ENCODE measurements around the gene GRXCR2.
"Not testable (repeated sequence)": the region's sequence is repeated elsewhere in the genome, so short reads cannot be mapped to it uniquely, and the experiment has no call there.

Gene GRXCR2

GRCh38 chr5:145872486-145872885 is 328 bp downstream of the GRXCR2 start:
- no peak for DNase-seq

- no peak for DNase-seq
Observed at GRCh38 chr5:145869753-145870152, 3.1 kb downstream of the GRXCR2 start.

- DNase-seq: no peak
Observed at GRCh38 chr5:145867806-145868205, 5.0 kb downstream of the GRXCR2 start.

- not testable (repeated sequence) for DNase-seq
Observed at GRCh38 chr5:145864432-145864831, 8.4 kb downstream of the GRXCR2 start.

GRCh38 chr5:145863003-145863402 is 9.8 kb downstream of the GRXCR2 start:
- no peak for DNase-seq

- no peak for DNase-seq
Observed at GRCh38 chr5:145859897-145860296, 12.9 kb downstream of the GRXCR2 start.

- DNase-seq: no peak
Observed at GRCh38 chr5:145859453-145859852, 13.4 kb downstream of the GRXCR2 start.

- DNase-seq: no peak
Observed at GRCh38 chr5:145858959-145859358, 13.9 kb downstream of the GRXCR2 start.

GRCh38 chr5:145856285-145856818 is 16.5 kb downstream of the GRXCR2 start:
- DNase-seq: no peak

GRCh38 chr5:145855763-145856267 is 17.0 kb downstream of the GRXCR2 start:
- no peak for DNase-seq

- no peak for DNase-seq
Observed at GRCh38 chr5:145854651-145855258, 18.1 kb downstream of the GRXCR2 start.

- no peak for DNase-seq
Observed at GRCh38 chr5:145853781-145854376, 18.9 kb downstream of the GRXCR2 start.

GRCh38 chr5:145852990-145853389 is 19.8 kb downstream of the GRXCR2 start:
- no peak for DNase-seq

GRCh38 chr5:145848854-145849253 is 24.0 kb downstream of the GRXCR2 start:
- DNase-seq: no peak

GRCh38 chr5:145847499-145848497 is 25.0 kb downstream of the GRXCR2 start:
- no peak for DNase-seq

GRCh38 chr5:145846081-145846480 is 26.7 kb downstream of the GRXCR2 start:
- DNase-seq: no peak

GRCh38 chr5:145841299-145841698 is 31.5 kb downstream of the GRXCR2 start:
- no peak for DNase-seq

- no peak for DNase-seq
Observed at GRCh38 chr5:145840458-145841132, 32.2 kb downstream of the GRXCR2 start.

- no peak for DNase-seq
Observed at GRCh38 chr5:145838276-145838675, 34.5 kb downstream of the GRXCR2 start.

GRCh38 chr5:145836241-145836640 is 36.6 kb downstream of the GRXCR2 start:
- DNase-seq: not testable (repeated sequence)

GRCh38 chr5:145835848-145836239 is 37.0 kb downstream of the GRXCR2 start:
- no peak for DNase-seq

Data from CD4-positive, alpha-beta T cell treated with Interferon gamma for 1 hour (primary cell).